A673 (cell line): ENCODE measurements around the gene RIMBP3B. TPM values are rescaled to one million over a fixed set of nuclear protein-coding genes. Genes with fewer than 3 reads are reported as not detected.
"Not testable (repeated sequence)": the region's sequence is repeated elsewhere in the genome, so short reads cannot be mapped to it uniquely, and the experiment has no call there.

ENCODE experiments used
- BruUV-seq: library from RNA; stranded (reverse); fragments of 400-500 nt; replicated peaks from 2 replicates; lab custom pipeline; 2021; lab: Mats Ljungman, UMichigan
- CTCF ChIA-PET: fragments of 300-600 bp; sonication (Branson Sonifier 250); formaldehyde crosslinking; loops from one replicate; lab custom pipeline; 2022; ENCODE audit warnings: antibody characterized with exemption; lab: Charles Lee
- POLR2A ChIA-PET: fragments of 300-600 bp; sonication (Branson Sonifier 250); formaldehyde crosslinking; loops from one replicate; lab custom pipeline; 2022; ENCODE audit warnings: antibody characterized with exemption; ENCODE audit not compliant: low non-redundant PET; lab: Charles Lee
- DNase-seq: peaks from one replicate; pipeline ENCODE4 v3.0.0-alpha.2; 2015; ENCODE audit warnings: low spot score
- H3K27ac ChIP-seq: fragments of 200-600 bp; sonication (generic); 2 replicates; pipeline ENCODE4 v1.5.1; 2016; ENCODE audit warnings: mixed run types, low read depth, mild to moderate bottlenecking, mixed read lengths, antibody characterized with exemption, low read length; ENCODE audit not compliant: poor library complexity, severe bottlenecking
- H3K27me3 ChIP-seq: fragments of 200-600 bp; sonication (generic); replicated peaks from 2 replicates; pipeline ENCODE4 v1.6.1; 2017; ENCODE audit warnings: mixed run types, low read depth, mild to moderate bottlenecking, mixed read lengths, antibody characterized with exemption, low read length; ENCODE audit not compliant: insufficient read depth, poor library complexity
- H3K36me3 ChIP-seq: fragments of 200-600 bp; sonication (generic); 2 replicates; pipeline ENCODE4 v1.6.1; 2016; ENCODE audit warnings: mixed run types, mild to moderate bottlenecking, mixed read lengths, antibody characterized with exemption, low read length; ENCODE audit not compliant: insufficient read depth, poor library complexity, severe bottlenecking
- H3K4me1 ChIP-seq: fragments of 200-600 bp; sonication (generic); 2 replicates; pipeline ENCODE4 v1.6.1; 2017; ENCODE audit warnings: mixed run types, mild to moderate bottlenecking, mixed read lengths, antibody characterized with exemption, low read length; ENCODE audit not compliant: insufficient read depth, poor library complexity, severe bottlenecking
- H3K4me3 ChIP-seq: fragments of 200-600 bp; sonication (generic); 2 replicates; pipeline ENCODE4 v1.5.1; 2016; ENCODE audit warnings: low read depth, mixed run types, mild to moderate bottlenecking, mixed read lengths, low read length; ENCODE audit not compliant: poor library complexity, severe bottlenecking
- H3K9me3 ChIP-seq: fragments of 200-600 bp; sonication (generic); 2 replicates; pipeline ENCODE4 v1.6.1; 2016; ENCODE audit warnings: mixed run types, low read depth, mild to moderate bottlenecking, mixed read lengths, antibody characterized with exemption, low read length; ENCODE audit not compliant: poor library complexity, severe bottlenecking
- intact Hi-C: fragments of 100-400 bp; cut with micrococcal nuclease; formaldehyde crosslinking; loops from one replicate; pipeline ENCODE4 v1.10.0; 2022; ENCODE audit not compliant: unreplicated experiment
- total RNA-seq: library from RNA; stranded (reverse); gene quantifications from 2 replicates; pipeline ENCODE4 v1.2.3, GENCODE V29; 2021

RIMBP3B gene
- total RNA-seq, 1 experiment from 2014 or later: 1.0 TPM

GRCh38 chr22:21364362-21364761 lies 19.2 kb upstream of the RIMBP3B start:
- H3K4me1 ChIP-seq, DNase-seq, intact Hi-C loops, POLR2A ChIA-PET, BruUV-seq, H3K9me3 ChIP-seq, H3K4me3 ChIP-seq, CTCF ChIA-PET, H3K27ac ChIP-seq, H3K36me3 ChIP-seq, H3K27me3 ChIP-seq: not testable (repeated sequence)

- BruUV-seq: not testable (repeated sequence)
These were observed 18.2 kb upstream of the RIMBP3B start for GRCh38 chr22:21365337-21365736.

DNA sequence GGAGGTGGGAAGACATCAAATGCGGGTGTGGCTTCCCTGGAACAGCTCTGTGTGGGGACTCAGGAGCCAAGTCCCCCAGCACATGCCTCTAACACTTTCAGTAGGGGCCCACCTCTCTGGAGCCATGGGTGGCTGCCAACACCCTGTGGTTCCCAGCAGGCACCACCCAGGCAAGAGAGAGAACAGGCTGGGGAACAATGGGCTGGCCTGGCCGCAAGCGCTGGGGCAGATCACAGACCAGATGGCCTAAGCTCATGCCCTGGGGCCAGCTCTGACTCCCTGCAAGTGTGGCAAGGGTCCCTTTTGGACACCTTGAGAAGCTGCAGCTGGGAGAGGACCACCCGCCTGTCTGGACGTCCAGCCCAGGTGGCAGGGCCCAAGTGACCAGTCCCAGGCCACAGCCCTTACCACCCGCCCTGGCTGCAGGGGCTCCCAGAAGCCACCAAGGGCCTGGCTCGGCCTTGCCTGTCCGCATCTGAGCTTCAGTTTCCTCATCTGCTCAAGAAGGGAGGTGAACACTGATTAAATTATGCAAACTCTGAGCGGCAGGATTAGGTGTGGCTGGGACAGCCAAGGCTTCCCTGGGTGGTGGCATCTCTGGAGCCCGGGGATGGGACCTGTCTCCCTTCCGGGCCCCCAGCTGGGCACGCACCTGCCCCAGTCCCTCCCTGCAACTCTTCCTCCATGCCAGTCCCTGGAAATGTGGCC lies 14.8 kb upstream of the RIMBP3B start:
- DNase-seq, BruUV-seq, POLR2A ChIA-PET: not testable (repeated sequence)

More at GRCh38 chr22:21365337-21365736, 18.2 kb upstream of the RIMBP3B start:
- H3K4me1 ChIP-seq, intact Hi-C loops, H3K27ac ChIP-seq, H3K36me3 ChIP-seq, CTCF ChIA-PET, H3K27me3 ChIP-seq, POLR2A ChIA-PET, DNase-seq, H3K9me3 ChIP-seq, H3K4me3 ChIP-seq: not testable (repeated sequence)

GRCh38 chr22:21375880-21376279 lies 7.7 kb upstream of the RIMBP3B start:
- BruUV-seq, CTCF ChIA-PET, intact Hi-C loops, H3K27ac ChIP-seq, H3K4me3 ChIP-seq, DNase-seq, H3K4me1 ChIP-seq, POLR2A ChIA-PET, H3K27me3 ChIP-seq, H3K9me3 ChIP-seq, H3K36me3 ChIP-seq: not testable (repeated sequence)

More for the DNA sequence above, 14.8 kb upstream of the RIMBP3B start:
- H3K9me3 ChIP-seq, H3K4me1 ChIP-seq, H3K27ac ChIP-seq, H3K4me3 ChIP-seq, CTCF ChIA-PET, intact Hi-C loops, H3K27me3 ChIP-seq, H3K36me3 ChIP-seq: not testable (repeated sequence)

DNA sequence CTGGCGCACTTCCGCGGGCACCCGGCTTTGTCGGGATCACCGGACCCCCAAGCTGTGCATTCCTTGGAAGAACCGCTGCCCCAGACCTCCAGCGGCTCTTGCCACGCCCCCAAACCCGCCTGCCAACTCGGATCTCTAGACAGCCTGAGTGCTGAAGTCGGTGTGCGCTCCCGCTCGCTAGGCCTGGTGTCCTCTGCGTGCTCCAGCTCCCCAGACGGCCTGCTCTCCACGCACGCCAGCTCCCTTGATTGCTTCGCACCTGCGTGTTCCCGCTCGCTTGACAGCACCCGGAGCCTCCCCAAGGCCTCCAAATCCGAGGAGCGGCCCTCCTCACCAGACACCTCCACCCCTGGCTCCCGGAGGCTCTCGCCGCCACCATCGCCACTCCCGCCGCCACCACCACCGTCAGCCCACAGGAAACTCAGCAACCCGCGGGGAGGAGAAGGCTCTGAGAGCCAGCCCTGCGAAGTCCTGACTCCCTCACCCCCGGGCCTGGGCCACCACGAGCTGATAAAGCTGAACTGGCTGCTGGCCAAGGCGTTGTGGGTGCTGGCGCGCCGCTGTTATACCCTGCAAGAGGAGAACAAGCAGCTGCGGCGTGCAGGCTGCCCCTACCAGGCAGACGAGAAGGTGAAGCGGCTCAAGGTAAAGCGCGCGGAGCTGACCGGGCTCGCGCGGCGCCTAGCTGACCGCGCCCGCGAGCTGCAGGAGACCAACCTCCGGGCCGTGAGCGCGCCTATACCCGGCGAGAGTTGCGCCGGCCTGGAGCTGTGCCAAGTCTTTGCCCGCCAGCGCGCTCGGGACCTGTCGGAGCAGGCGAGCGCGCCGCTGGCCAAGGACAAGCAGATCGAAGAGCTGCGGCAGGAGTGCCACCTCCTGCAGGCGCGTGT lies 1.2 kb downstream of the RIMBP3B start:
- BruUV-seq, H3K36me3 ChIP-seq, intact Hi-C loops, POLR2A ChIA-PET, H3K4me3 ChIP-seq, H3K4me1 ChIP-seq, H3K9me3 ChIP-seq, H3K27ac ChIP-seq, CTCF ChIA-PET, H3K27me3 ChIP-seq, DNase-seq: not testable (repeated sequence)

- CTCF ChIA-PET, DNase-seq, BruUV-seq, intact Hi-C loops, H3K36me3 ChIP-seq, H3K27ac ChIP-seq, H3K27me3 ChIP-seq, H3K4me3 ChIP-seq, H3K9me3 ChIP-seq, H3K4me1 ChIP-seq, POLR2A ChIA-PET: not testable (repeated sequence)
These were observed 5.9 kb downstream of the RIMBP3B start for GRCh38 chr22:21389480-21389879.

- H3K4me3 ChIP-seq, POLR2A ChIA-PET, intact Hi-C loops, CTCF ChIA-PET, H3K27me3 ChIP-seq, BruUV-seq, DNase-seq, H3K4me1 ChIP-seq, H3K36me3 ChIP-seq, H3K9me3 ChIP-seq, H3K27ac ChIP-seq: not testable (repeated sequence)
These were observed 6.5 kb downstream of the RIMBP3B start for GRCh38 chr22:21390013-21390412.
